HG02884 (cell line): ENCODE measurements around the gene FCN1.

Experiments
- ATAC-seq: cut with Tn5 transposase; IDR thresholded peaks from one replicate; pipeline ENCODE4 v1.9.1; 2021; ENCODE audit warnings: mild to moderate bottlenecking, moderate library complexity; ENCODE audit not compliant: unreplicated experiment

FCN1 gene

GRCh38 chr9:134937566-134938345 lies 20.0 kb upstream of the FCN1 start:
- ATAC-seq = no peak

- no peak for ATAC-seq
Observed at GRCh38 chr9:134937164-134937555, 19.4 kb upstream of the FCN1 start.

DNA sequence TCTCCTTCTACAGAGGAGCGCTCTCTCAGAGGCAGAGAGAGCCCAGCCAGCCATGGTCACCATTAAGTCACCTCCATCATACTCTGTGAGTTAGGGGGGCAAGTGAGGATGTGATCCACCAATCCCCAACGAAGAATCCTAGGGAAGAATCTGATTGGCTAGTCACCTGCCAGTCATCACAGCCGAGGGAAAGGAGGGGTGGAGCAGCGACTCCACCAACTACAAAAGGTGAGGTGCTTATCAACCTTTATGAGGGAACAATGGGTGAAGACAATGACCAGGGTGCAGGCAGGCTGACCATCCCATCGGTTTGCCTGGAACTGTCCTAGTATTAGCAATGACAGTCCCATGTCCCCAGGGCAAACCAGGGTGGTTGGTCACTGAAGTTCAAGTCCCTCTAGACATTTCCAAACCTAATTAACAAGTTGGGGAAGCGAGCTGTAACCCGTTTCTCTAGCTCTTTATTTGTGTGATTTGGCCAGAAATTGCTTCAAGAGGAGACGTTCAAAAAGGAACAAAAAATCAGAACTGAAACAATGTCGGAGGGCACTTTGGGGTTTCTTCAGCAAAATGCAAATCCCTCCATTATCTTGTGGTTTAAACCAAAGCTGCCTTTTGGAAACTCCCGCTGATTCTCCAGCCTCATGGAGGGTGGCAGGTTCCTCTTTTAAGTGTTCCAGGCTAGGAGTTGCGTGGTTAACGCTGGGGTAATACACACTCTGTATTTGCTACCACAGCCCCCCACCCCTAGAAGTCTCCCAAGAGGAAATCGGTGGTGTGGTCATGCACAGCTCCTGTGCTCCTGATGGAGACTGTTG lies 18.8 kb upstream of the FCN1 start:
- ATAC-seq = no peak

- ATAC-seq = no peak
Observed at GRCh38 chr9:134935701-134936345, 18.1 kb upstream of the FCN1 start.

DNA sequence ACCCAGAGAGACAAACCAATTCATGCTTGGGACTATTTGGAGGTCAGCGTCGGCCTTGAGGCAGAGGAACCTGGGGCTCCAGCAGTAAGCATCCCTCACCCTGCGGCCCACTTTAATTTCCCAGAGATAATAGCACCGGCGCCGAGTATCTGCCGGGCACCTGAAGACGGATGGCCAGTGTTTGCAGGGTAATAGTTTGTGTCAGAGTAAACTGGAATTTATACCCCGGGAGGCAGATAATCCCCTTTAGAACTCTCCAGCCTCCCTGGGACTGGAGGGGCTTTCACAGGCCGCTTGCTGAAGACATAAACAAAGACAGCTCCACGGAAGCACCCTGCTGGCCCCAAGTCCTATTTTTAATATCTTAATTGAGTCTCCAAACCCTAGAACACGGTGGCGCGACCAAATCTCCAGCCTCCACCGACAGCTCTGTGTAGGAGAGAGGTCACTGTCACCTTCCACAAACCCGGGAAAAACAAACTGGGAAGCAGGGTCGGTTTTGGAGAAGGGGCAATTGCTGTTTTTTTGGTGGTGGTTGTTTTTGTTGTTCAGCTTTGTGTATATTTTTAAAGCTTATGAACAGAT lies 17.4 kb upstream of the FCN1 start:
- ATAC-seq = no peak

DNA sequence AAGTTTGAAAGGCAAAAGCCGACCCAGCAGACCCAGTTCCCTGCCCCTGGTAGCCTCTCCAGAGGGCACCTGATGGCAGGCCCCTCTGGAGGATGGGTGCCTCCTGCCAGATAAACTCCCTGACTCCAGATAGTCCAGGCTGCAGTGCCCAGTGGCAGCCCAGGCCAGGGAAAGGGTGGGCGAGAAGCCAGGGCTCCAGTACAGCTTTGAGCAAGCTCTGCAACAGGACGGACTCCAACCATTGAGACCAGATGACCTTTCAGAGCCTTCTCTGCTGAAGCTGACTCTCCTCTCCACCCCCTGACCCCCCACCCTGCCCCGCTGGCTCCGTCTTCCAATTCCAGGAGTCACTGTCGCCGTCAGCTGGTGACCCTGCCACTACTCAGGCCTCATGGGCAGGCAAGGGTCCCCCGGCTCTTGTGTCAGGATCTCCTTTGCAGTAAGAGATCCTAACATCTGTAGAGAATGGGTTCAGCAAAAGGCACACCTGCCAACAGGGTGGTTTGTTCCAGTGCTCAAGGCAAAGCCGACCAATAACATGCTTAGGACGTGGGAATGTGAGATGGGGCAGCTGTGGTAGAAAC lies 15.5 kb upstream of the FCN1 start:
- no peak for ATAC-seq

DNA sequence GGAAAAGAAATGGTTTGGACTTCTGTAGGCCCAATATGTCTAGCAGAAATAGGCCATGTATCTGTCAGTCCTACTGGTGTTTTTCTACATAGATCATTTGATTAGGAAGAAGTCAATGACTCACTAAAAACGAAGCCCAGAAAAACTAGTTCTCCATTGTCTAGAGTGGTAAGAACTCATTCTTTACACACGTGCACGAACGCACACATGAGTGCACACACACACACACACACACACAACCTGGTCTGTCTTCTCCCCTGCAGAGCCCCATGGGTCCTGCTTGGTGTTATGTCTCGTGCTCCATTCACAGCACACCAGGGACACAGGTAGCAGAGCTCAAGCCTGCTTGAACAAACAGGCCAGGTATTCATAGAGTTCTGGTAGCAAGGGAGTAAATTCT lies 14.9 kb upstream of the FCN1 start:
- ATAC-seq = no peak

DNA sequence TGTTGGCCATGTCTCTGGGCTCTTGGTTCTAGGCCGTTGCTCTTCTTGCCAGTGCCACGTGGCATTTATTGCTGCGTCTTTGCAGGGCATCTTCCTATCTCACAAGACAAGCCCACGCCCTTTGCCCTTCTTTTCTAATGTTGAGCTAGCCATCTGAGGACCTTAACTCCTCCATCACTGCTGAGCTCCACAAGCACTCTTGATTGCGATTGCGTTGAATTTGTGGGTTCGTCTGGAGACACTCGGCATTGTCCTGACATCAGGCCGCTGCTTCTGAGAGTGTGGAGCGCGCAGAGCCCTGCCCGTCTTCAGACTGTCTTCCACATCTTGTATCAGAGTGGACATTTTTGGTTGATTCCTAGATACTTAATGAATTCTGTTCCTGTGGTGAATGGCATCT lies 14.5 kb upstream of the FCN1 start:
- no peak for ATAC-seq

DNA sequence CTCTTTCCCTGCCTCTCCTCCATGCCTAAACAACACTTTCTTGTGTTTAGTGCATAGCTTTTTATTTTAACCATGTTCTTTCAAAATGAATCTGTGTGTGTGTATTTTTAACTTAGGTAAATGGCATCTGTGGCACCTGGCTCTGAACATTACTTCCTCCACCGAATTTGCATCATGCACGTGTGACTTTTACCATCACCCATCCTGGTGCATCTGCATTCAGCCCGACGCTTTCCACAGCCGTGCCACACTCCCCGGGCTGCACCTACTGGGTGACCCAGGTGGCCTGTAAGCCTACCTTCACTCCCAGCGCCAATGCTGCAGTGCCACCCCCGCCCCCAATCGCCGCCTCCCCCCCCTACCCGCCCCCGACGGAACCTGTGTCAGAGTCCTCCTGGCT lies 12.7 kb upstream of the FCN1 start:
- ATAC-seq = no peak

GRCh38 chr9:134929193-134930158 lies 11.8 kb upstream of the FCN1 start:
- ATAC-seq = no peak

GRCh38 chr9:134928436-134929192 lies 10.9 kb upstream of the FCN1 start:
- no peak for ATAC-seq

- ATAC-seq = no peak
Observed at GRCh38 chr9:134925011-134925511, 7.3 kb upstream of the FCN1 start.

GRCh38 chr9:134923466-134923865 lies 5.8 kb upstream of the FCN1 start:
- no peak for ATAC-seq

GRCh38 chr9:134922932-134923240 lies 5.2 kb upstream of the FCN1 start:
- no peak for ATAC-seq

DNA sequence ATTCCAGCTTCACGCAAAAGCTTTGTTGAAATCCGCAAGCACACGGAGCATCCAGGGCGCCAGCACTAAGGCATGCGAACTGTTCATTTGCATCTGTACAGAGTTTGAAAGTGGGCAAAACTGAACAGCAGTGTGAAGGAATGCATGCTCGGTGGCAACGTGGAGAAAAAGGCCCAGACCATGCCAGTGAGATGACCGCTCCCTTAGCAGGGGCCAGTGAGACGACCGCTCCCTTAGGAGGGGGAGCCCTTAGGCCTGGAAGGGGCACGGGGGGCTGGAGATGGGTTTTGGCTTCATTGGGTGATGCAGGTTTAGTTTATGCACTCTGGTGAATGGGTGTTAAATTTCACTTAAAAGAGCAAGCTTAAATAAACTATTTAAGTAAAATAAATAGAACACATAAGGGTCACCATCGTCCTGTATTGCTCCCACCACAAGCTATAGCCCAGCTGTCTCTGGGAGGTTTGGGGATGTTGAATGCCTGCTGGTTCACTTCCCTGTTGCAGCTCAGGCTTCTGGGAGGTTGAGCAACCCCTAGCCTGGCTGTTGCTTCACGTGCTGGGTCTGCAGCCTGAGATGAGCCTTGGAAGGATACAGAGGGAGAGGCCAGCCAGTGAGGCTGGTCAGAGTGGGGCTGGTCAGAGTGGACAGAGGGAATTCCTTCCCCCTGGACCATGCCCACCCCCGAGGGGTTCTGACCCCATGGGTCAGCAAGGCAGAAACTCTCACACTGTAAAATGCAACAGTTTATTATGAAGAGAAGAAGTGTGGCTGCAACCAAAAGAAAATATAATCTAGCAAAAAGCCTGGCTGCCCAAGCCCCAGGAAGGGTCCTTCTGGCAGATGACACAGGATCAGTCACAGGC lies 4.6 kb upstream of the FCN1 start:
- no peak for ATAC-seq

GRCh38 chr9:134919303-134919702 lies 1.6 kb upstream of the FCN1 start:
- ATAC-seq = no peak

DNA sequence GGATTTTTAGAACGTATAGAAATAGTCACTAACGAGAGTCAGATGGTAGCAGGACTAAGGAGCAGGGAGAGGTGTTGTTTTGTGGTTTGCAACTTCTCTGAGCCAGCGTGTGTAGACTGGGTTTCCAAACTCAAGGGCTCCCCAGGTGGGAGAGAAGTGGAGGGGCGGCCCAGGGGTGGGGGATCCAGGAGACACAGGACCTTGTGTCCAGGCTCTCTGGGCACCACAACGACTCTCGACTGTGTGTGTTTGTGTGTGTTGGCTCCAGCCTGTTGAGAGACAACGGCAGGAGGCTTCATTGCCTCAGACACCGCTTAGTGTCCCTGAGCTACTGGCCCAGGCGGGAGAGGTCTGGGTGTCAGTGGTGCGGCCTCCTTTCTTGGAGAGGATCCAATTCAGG lies 934 bp upstream of the FCN1 start:
- no peak for ATAC-seq

DNA sequence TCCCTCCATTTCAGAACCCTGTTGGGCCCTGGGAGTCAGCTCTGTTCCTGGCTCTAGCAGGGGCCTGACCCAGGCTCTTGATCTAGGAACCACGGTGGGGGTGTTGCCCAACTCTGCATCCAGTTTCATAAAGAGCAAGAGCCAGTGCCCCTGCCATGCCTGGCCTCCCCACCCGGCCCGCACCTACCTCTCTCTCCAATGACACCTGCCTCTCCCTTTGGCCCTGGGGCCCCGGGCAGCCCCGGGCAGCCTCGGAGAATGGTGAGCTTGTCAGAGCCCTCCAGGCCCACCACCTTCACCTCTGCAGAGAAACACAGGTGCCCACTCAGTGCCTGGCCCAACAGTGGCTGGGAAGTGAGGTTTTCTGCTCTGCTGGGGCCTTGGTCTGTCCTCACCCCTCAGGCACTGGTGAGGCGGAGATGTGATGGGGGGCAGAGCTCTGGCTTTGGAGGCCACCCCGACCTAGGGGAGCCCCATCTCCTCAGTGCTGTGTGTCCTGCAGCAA lies 1.5 kb downstream of the FCN1 start:
- ATAC-seq = no peak
